Measurements from ENCODE around the gene FKBP15.

DNA sequence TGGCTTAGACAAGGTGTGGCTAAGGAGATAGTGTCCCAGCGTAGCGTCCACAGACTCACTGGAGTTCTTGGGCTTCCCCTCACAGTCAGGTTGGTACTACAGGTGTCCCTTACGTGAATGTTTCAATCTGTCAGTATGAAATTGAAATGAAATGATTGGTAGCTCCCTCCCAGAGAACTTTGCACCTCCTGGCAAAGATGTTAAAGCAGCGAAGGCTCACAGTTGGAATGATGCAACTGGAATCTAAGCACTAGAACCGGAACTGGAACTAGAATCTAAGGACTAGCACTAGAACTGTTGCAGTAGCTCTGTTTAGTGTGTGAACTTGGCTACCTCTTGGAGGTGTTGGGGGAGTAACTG lies 1.4 kb upstream of the FKBP15 start:
- TF ChIP-seq, protein P1, sequence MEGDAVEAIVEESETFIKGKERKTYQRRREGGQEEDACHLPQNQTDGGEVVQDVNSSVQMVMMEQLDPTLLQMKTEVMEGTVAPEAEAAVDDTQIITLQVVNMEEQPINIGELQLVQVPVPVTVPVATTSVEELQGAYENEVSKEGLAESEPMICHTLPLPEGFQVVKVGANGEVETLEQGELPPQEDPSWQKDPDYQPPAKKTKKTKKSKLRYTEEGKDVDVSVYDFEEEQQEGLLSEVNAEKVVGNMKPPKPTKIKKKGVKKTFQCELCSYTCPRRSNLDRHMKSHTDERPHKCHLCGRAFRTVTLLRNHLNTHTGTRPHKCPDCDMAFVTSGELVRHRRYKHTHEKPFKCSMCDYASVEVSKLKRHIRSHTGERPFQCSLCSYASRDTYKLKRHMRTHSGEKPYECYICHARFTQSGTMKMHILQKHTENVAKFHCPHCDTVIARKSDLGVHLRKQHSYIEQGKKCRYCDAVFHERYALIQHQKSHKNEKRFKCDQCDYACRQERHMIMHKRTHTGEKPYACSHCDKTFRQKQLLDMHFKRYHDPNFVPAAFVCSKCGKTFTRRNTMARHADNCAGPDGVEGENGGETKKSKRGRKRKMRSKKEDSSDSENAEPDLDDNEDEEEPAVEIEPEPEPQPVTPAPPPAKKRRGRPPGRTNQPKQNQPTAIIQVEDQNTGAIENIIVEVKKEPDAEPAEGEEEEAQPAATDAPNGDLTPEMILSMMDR (IDR thresholded peaks at IDR 0.05 in 4 of 5, conservative IDR thresholded peaks at IDR 0.05 in 1 of 5) = no peak
- no peak for TF ChIP-seq POLR2A (IDR thresholded peaks at IDR 0.05)
